ENCODE results near the gene RBP3.
"Not testable (repeated sequence)": the region's sequence is repeated elsewhere in the genome, so short reads cannot be mapped to it uniquely, and the experiment has no call there.

- TF ChIP-seq CTCF (IDR thresholded peaks at IDR 0.05; ENCODE audit: low read depth, low read length, poor library complexity, severe bottlenecking); EZH2phosphoT487 (IDR thresholded peaks at IDR 0.05; ENCODE audit: borderline replicate concordance, low read length): not testable (repeated sequence)
Measured at GRCh38 chr10:47386104-47386503, 37.9 kb downstream of the RBP3 start.

Measured in DOHH2 (cell line).